HCT116 (cell line): ENCODE measurements around the gene KAZN. TPM values are rescaled to one million over a fixed set of nuclear protein-coding genes. Genes with fewer than 3 reads are reported as not detected.

Experiments used
- ATAC-seq: fragments of 200-7000 bp; cut with Tn5 transposase; 2 replicates; pipeline ENCODE4 v1.9.1; 2020; ENCODE audit warnings: mild to moderate bottlenecking, moderate library complexity
- BruUV-seq: library from RNA; stranded (reverse); fragments of 400-500 nt; replicated peaks from 2 replicates; lab custom pipeline; 2021; lab: Mats Ljungman, UMichigan
- CTCF ChIA-PET: fragments of 300-600 bp; sonication (Branson Sonifier 250); formaldehyde crosslinking; loops from one replicate; lab custom pipeline; 2021; ENCODE audit warnings: antibody characterized with exemption; lab: Charles Lee
- POLR2A ChIA-PET: fragments of 300-600, 350-600 bp; sonication (Branson Sonifier 250); formaldehyde crosslinking; loops from one replicate; lab custom pipeline; 2021; ENCODE audit warnings: antibody characterized with exemption; lab: Charles Lee
- RAD21 ChIA-PET, 2 experiments: fragments of 300-600 bp; sonication (Branson Sonifier 250); formaldehyde crosslinking; loops; one replicate each; lab custom pipeline; 2023; ENCODE audit warnings: low total read pairs in 2 of 2; ENCODE audit not compliant: uncharacterized antibody in 2 of 2, unreplicated experiment in 2 of 2, low non-redundant PET in 1 of 2; lab: Charles Lee
- DNase-seq: peaks from one replicate; pipeline ENCODE4 v3.0.0-alpha.2; 2010; ENCODE audit warnings: low read depth, low spot score
- H2AFZ ChIP-seq: fragments of 200-600 bp; shearing (Covaris generic), sonication (generic); 2 replicates; pipeline ENCODE4 v1.6.1; 2017; ENCODE audit warnings: low read depth, mixed run types, mixed read lengths, antibody characterized with exemption, low read length; ENCODE audit not compliant: poor library complexity, severe bottlenecking
- H3K27ac ChIP-seq: 2 replicates; pipeline ENCODE4 v1.5.1; 2012; ENCODE audit warnings: low read depth, low read length
- H3K27me3 ChIP-seq: fragments of 200-600 bp; sonication (generic); 2 replicates; pipeline ENCODE4 v1.6.1; 2016; ENCODE audit warnings: mixed run types, low read length, mixed read lengths; ENCODE audit not compliant: insufficient read depth
- H3K36me3 ChIP-seq, 2 experiments: fragments of 200-500 bp in 1 of 2; fragments of 200-600 bp in 1 of 2; sonication (Bioruptor generic) in 1 of 2; sonication (generic) in 1 of 2; 2 replicates each; pipeline versions ENCODE4 v1.5.1 to v1.6.1; 2014 to 2016; ENCODE audit warnings: low read length in 2 of 2, inconsistent platforms in 1 of 2, mixed read lengths in 1 of 2, mixed run types in 1 of 2; ENCODE audit not compliant: insufficient read depth in 2 of 2, control insufficient read depth in 1 of 2
- H3K4me1 ChIP-seq, 2 experiments: fragments of 200-600 bp in 1 of 2; sonication (generic) in 1 of 2; 2 replicates each; pipeline versions ENCODE4 v1.5.1 to v1.6.1; 2012 to 2017; ENCODE audit warnings: low read length in 2 of 2, inconsistent platforms in 1 of 2, mild to moderate bottlenecking in 1 of 2, mixed read lengths in 1 of 2, mixed run types in 1 of 2, moderate library complexity in 1 of 2; ENCODE audit not compliant: insufficient read depth in 2 of 2, control insufficient read depth in 1 of 2
- H3K4me2 ChIP-seq: fragments of 200-600 bp; sonication (generic); 2 replicates; pipeline ENCODE4 v1.6.1; 2017; ENCODE audit warnings: mixed run types, low read length, mixed read lengths
- H3K4me3 ChIP-seq, 2 experiments: fragments of 200-600 bp in 1 of 2; sonication (generic) in 1 of 2; replicated peaks in 1 of 2; 2 replicates each; pipeline ENCODE4 v1.5.1; 2011 to 2016; ENCODE audit warnings: low read length in 2 of 2, control low read depth in 1 of 2, low read depth in 1 of 2, mild to moderate bottlenecking in 1 of 2, mixed read lengths in 1 of 2, mixed run types in 1 of 2
- H3K79me2 ChIP-seq: fragments of 200-600 bp; sonication (generic); 2 replicates; pipeline ENCODE4 v1.6.1; 2017; ENCODE audit warnings: mild to moderate bottlenecking, mixed run types, low read length, moderate library complexity, mixed read lengths; ENCODE audit not compliant: insufficient read depth
- H3K9ac ChIP-seq: fragments of 200-600 bp; sonication (generic); 2 replicates; pipeline ENCODE4 v1.6.1; 2016; ENCODE audit warnings: low read length, mixed read lengths
- H3K9me2 ChIP-seq: fragments of 200-600 bp; sonication (generic), shearing (Covaris generic); 2 replicates; pipeline ENCODE4 v1.6.1; 2017; ENCODE audit warnings: mixed run types, mild to moderate bottlenecking, moderate library complexity; ENCODE audit not compliant: insufficient read depth
- H3K9me3 ChIP-seq, 2 experiments: fragments of 200-500 bp in 1 of 2; fragments of 200-600 bp in 1 of 2; sonication (Bioruptor generic) in 1 of 2; sonication (generic) in 1 of 2; 2 replicates each; pipeline ENCODE4 v1.6.1; 2014 to 2017; ENCODE audit warnings: low read length in 2 of 2, mixed read lengths in 2 of 2, inconsistent platforms in 1 of 2, low read depth in 1 of 2, mild to moderate bottlenecking in 1 of 2, mixed run types in 1 of 2, moderate library complexity in 1 of 2; ENCODE audit not compliant: control insufficient read depth in 1 of 2, insufficient read depth in 1 of 2
- H4K20me1 ChIP-seq: fragments of 200-600 bp; sonication (generic), shearing (Covaris generic); 2 replicates; pipeline ENCODE4 v1.6.1; 2017; ENCODE audit warnings: mixed run types, mild to moderate bottlenecking, moderate library complexity; ENCODE audit not compliant: insufficient read depth
- EZH2phosphoT487 ChIP-seq: fragments of 200-600 bp; IDR thresholded peaks from 2 replicates; pipeline ENCODE4 v1.6.1; 2018; ENCODE audit warnings: antibody characterized with exemption, borderline replicate concordance
- JUND ChIP-seq: IDR thresholded peaks from 2 replicates; pipeline ENCODE4 v1.6.1; 2012
- YY1 ChIP-seq: IDR thresholded peaks from 2 replicates; pipeline ENCODE4 v1.6.1; 2011; ENCODE audit warnings: low read length, low read depth, moderate library complexity, mild to moderate bottlenecking; ENCODE audit not compliant: insufficient replicate concordance; ENCODE audit errors: extremely low read depth
- intact Hi-C: fragments of 100-400 bp; cut with micrococcal nuclease; formaldehyde crosslinking; loops from 2 replicates; pipeline ENCODE4 v1.10.0; 2022
- total RNA-seq: library from RNA; stranded (reverse); gene quantifications from one replicate; pipeline ENCODE4 v1.2.1, GENCODE V29; 2021; ENCODE audit not compliant: unreplicated experiment
- TF ChIP-seq, protein P1 (sequence below): IDR thresholded peaks from 2 replicates; pipeline ENCODE4 v1.6.1; 2012
- TF ChIP-seq, protein P2 (sequence below), 3 experiments: fragments of 200-600 bp in 1 of 3; sonication (generic) in 1 of 3; IDR thresholded peaks in 2 of 3; conservative IDR thresholded peaks in 1 of 3; 2 replicates each; pipeline ENCODE4 v1.5.1; 2012 to 2017; ENCODE audit warnings: low read depth in 2 of 3, low read length in 2 of 3, antibody characterized with exemption in 1 of 3, borderline replicate concordance in 1 of 3, control low read depth in 1 of 3, mild to moderate bottlenecking in 1 of 3, mixed read lengths in 1 of 3, mixed run types in 1 of 3, moderate library complexity in 1 of 3; ENCODE audit not compliant: insufficient read depth in 1 of 3

Gene KAZN
- total RNA-seq, 1 experiment from 2014 or later: 13.4 TPM

- H3K79me2 ChIP-seq: no peaks in the 10 kb centered on the region
- no peaks in the 10 kb centered on the region for H4K20me1 ChIP-seq
- ATAC-seq: no peak
- TF ChIP-seq EZH2phosphoT487: no peak
- no peak for TF ChIP-seq YY1
- no peak for TF ChIP-seq JUND
- TF ChIP-seq, all 23 proteins: peak for 0
- Histone ChIP-seq H3K9me2 (no peaks in the 10 kb centered on the region), H3K9ac (no peak overlapping the region), H3K27ac (no peak overlapping the region), H3K36me3 (no peaks in the 10 kb centered on the region), H2AFZ (no peak overlapping the region), H3K4me1 (no peaks in the 10 kb centered on the region), H3K4me2 (no peak overlapping the region), H3K27me3 (no peaks in the 10 kb centered on the region), H3K9me3 (no peaks in the 10 kb centered on the region), H3K4me3 (no peak overlapping the region)
- no peak for DNase-seq
- RAD21 ChIA-PET: no interaction called here
- no TSS peak for BruUV-seq
- POLR2A ChIA-PET: no interaction called here
- intact Hi-C loops: no loop called here
- CTCF ChIA-PET: no interaction called here
Measured at GRCh38 chr1:14781811-14782210, 183.3 kb downstream of the KAZN start.

- Histone ChIP-seq H3K9me2 (no peaks in the 10 kb centered on the region), H3K9ac (no peak overlapping the region), H3K9me3 (no peaks in the 10 kb centered on the region), H3K36me3 (no peaks in the 10 kb centered on the region), H3K4me1 (peaks cover 0 to 5% of the 10 kb centered on the region in 2 experiments; a peak in 1 of 4 replicates), H4K20me1 (no peaks in the 10 kb centered on the region), H3K4me2 (no peak overlapping the region), H3K27ac (no peak overlapping the region), H3K79me2 (no peaks in the 10 kb centered on the region), H3K27me3 (no peaks in the 10 kb centered on the region), H2AFZ (no peak overlapping the region), H3K4me3 (no peak overlapping the region)
- intact Hi-C loops: no loop called here
- peak; percentile 71 for ATAC-seq
- TF ChIP-seq, protein P1, sequence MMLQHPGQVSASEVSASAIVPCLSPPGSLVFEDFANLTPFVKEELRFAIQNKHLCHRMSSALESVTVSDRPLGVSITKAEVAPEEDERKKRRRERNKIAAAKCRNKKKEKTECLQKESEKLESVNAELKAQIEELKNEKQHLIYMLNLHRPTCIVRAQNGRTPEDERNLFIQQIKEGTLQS: no peak
- TF ChIP-seq, protein P2, sequence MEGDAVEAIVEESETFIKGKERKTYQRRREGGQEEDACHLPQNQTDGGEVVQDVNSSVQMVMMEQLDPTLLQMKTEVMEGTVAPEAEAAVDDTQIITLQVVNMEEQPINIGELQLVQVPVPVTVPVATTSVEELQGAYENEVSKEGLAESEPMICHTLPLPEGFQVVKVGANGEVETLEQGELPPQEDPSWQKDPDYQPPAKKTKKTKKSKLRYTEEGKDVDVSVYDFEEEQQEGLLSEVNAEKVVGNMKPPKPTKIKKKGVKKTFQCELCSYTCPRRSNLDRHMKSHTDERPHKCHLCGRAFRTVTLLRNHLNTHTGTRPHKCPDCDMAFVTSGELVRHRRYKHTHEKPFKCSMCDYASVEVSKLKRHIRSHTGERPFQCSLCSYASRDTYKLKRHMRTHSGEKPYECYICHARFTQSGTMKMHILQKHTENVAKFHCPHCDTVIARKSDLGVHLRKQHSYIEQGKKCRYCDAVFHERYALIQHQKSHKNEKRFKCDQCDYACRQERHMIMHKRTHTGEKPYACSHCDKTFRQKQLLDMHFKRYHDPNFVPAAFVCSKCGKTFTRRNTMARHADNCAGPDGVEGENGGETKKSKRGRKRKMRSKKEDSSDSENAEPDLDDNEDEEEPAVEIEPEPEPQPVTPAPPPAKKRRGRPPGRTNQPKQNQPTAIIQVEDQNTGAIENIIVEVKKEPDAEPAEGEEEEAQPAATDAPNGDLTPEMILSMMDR (IDR thresholded peaks at IDR 0.05 in 2 of 3, conservative IDR thresholded peaks at IDR 0.05 in 1 of 3; ENCODE audit: borderline replicate concordance in 1 of 3, insufficient read depth in 1 of 3, low read depth in 2 of 3, low read length in 2 of 3): peak; percentile 2 to 44 (median 13); a peak in 3 of 6 replicates
- DNase-seq: no peak
- ChIA-PET POLR2A (no interaction called here), RAD21 (no interaction called here), CTCF (no interaction called here)
- BruUV-seq: no TSS peak
Measured at GRCh38 chr1:14782741-14783591, 184.5 kb downstream of the KAZN start.
